ENCODE results near the gene SRSF5.
A peak's percentile ranks its signal among the peaks of the same experiment; 100 is the strongest.
"Not testable (repeated sequence)": the region's sequence is repeated elsewhere in the genome, so short reads cannot be mapped to it uniquely, and the experiment has no call there.

Gene SRSF5

GRCh38 chr14:69766984-69767368 lies at the start of gene SRSF5:
SRSF5 (plus strand) TSS chr14:69767142; CDS start chr14:69768157, 1,015 bp downstream.
- intact Hi-C loops (cut with DNase I): loop anchor here (5.0 kb wide), 1 partner anchor 155 kb away; the partner anchor contains the start of gene SUSD6
- DNase-seq: peak; percentile 92 to 99 (median 97)

GRCh38 chr14:69718614-69719013 lies 48.3 kb upstream of the SRSF5 start:
- DNase-seq; intact Hi-C loops (cut with DNase I): not testable (repeated sequence)

- intact Hi-C loops (cut with DNase I): no loop called here
- DNase-seq: peak in 3 of 42 donors; percentile 20 to 45 (median 25)
Measured at GRCh38 chr14:69719501-69719951, 47.4 kb upstream of the SRSF5 start.

GRCh38 chr14:69720912-69721311 lies 46.0 kb upstream of the SRSF5 start:
- DNase-seq: no peak
- intact Hi-C loops (cut with DNase I): no loop called here

GRCh38 chr14:69726761-69727511 lies 40.0 kb upstream of the SRSF5 start:
- peak; percentile 58 to 94 (median 86) for DNase-seq
- intact Hi-C loops (cut with DNase I): loop anchor here (2.0 to 5.0 kb wide), 2 partner anchors 125 to 142 kb away; no protein-coding TSS in a partner anchor

GRCh38 chr14:69727860-69728259 lies 39.1 kb upstream of the SRSF5 start:
- DNase-seq: no peak
- intact Hi-C loops (cut with DNase I): loop anchor here (2.0 to 5.0 kb wide), 2 partner anchors 126 to 143 kb away; no protein-coding TSS in a partner anchor

GRCh38 chr14:69731919-69732598 lies 34.9 kb upstream of the SRSF5 start:
- intact Hi-C loops (cut with DNase I); DNase-seq: not testable (repeated sequence)

- DNase-seq; intact Hi-C loops (cut with DNase I): not testable (repeated sequence)
Measured at GRCh38 chr14:69736405-69736804, 30.5 kb upstream of the SRSF5 start.

- no peak for DNase-seq
- intact Hi-C loops (cut with DNase I): no loop called here
Measured at GRCh38 chr14:69741055-69741454, 25.9 kb upstream of the SRSF5 start.

- intact Hi-C loops (cut with DNase I): no loop called here
- DNase-seq: no peak
Measured at GRCh38 chr14:69749956-69750355, 17.0 kb upstream of the SRSF5 start.

- intact Hi-C loops (cut with DNase I): no loop called here
- no peak for DNase-seq
Measured at GRCh38 chr14:69750495-69750894, 16.4 kb upstream of the SRSF5 start.

GRCh38 chr14:69752773-69753172 lies 14.2 kb upstream of the SRSF5 start:
- intact Hi-C loops (cut with DNase I): no loop called here
- no peak for DNase-seq

GRCh38 chr14:69753860-69754259 lies 13.1 kb upstream of the SRSF5 start:
- no peak for DNase-seq
- intact Hi-C loops (cut with DNase I): no loop called here

GRCh38 chr14:69754487-69754886 lies 12.5 kb upstream of the SRSF5 start:
- DNase-seq: no peak
- intact Hi-C loops (cut with DNase I): no loop called here

GRCh38 chr14:69755296-69755695 lies 11.6 kb upstream of the SRSF5 start:
- intact Hi-C loops (cut with DNase I): no loop called here
- no peak for DNase-seq

GRCh38 chr14:69755784-69756183 lies 11.2 kb upstream of the SRSF5 start:
- intact Hi-C loops (cut with DNase I): no loop called here

GRCh38 chr14:69756298-69756697 lies 10.6 kb upstream of the SRSF5 start:
- DNase-seq: no peak
- intact Hi-C loops (cut with DNase I): no loop called here

More at GRCh38 chr14:69755784-69756183, 11.2 kb upstream of the SRSF5 start:
- DNase-seq: no peak

GRCh38 chr14:69760810-69761209 lies 6.1 kb upstream of the SRSF5 start:
- DNase-seq: no peak
- intact Hi-C loops (cut with DNase I): no loop called here

- peak in 4 of 42 donors; percentile 8 to 29 (median 14) for DNase-seq
- intact Hi-C loops (cut with DNase I): no loop called here
Measured at GRCh38 chr14:69763761-69764510, 3.0 kb upstream of the SRSF5 start.

Measured in head of caudate nucleus (tissue), 42 donors.